Measurements from ENCODE around the gene CD244.
"Not testable (repeated sequence)": the region's sequence is repeated elsewhere in the genome, so short reads cannot be mapped to it uniquely, and the experiment has no call there.

CD244 gene

GRCh38 chr1:160877221-160877620, 14.5 kb upstream of the CD244 start:
- no peak for DNase-seq

- no peak for DNase-seq
These were observed 13.6 kb upstream of the CD244 start for GRCh38 chr1:160876311-160876710.

- DNase-seq, result not testable (repeated sequence)
These were observed 12.9 kb upstream of the CD244 start for GRCh38 chr1:160875591-160875990.

GRCh38 chr1:160874935-160875334, 12.2 kb upstream of the CD244 start:
- no peak for DNase-seq

GRCh38 chr1:160868141-160868540, 5.5 kb upstream of the CD244 start:
- no peak for DNase-seq

GRCh38 chr1:160867651-160868050, 5.0 kb upstream of the CD244 start:
- not testable (repeated sequence) for DNase-seq

GRCh38 chr1:160866695-160867260, 4.1 kb upstream of the CD244 start:
- DNase-seq, result no peak

GRCh38 chr1:160866001-160866694, 3.5 kb upstream of the CD244 start:
- DNase-seq, result no peak

GRCh38 chr1:160865337-160865736, 2.6 kb upstream of the CD244 start:
- no peak for DNase-seq

GRCh38 chr1:160864173-160864572, 1.5 kb upstream of the CD244 start:
- no peak for DNase-seq

- no peak for DNase-seq
These were observed 1.1 kb upstream of the CD244 start for GRCh38 chr1:160863774-160864131.

GRCh38 chr1:160863061-160863773, 530 bp upstream of the CD244 start:
- no peak for DNase-seq

- no peak for DNase-seq
These were observed 1.7 kb downstream of the CD244 start for GRCh38 chr1:160860840-160861505.

GRCh38 chr1:160859166-160859565, 3.5 kb downstream of the CD244 start:
- no peak for DNase-seq

GRCh38 chr1:160858507-160858906, 4.2 kb downstream of the CD244 start:
- no peak for DNase-seq

GRCh38 chr1:160858097-160858496, 4.6 kb downstream of the CD244 start:
- DNase-seq, result no peak

- no peak for DNase-seq
These were observed 7.3 kb downstream of the CD244 start for GRCh38 chr1:160855181-160855981.

- DNase-seq, result no peak
These were observed 8.9 kb downstream of the CD244 start for GRCh38 chr1:160853754-160854153.

- DNase-seq, result no peak
These were observed 9.7 kb downstream of the CD244 start for GRCh38 chr1:160853014-160853413.

GRCh38 chr1:160850993-160851392, 11.7 kb downstream of the CD244 start:
- DNase-seq, result no peak

GRCh38 chr1:160850541-160850940, 12.1 kb downstream of the CD244 start:
- no peak for DNase-seq

GRCh38 chr1:160846281-160846680, 16.4 kb downstream of the CD244 start:
- no peak for DNase-seq
